Stomach (tissue), 4 donors: Measurements from ENCODE around the gene E2F8.

ENCODE experiments used
- POLR2AphosphoS5 ChIP-seq, 3 donors: sonication (generic); formaldehyde crosslinking; IDR thresholded peaks; one replicate each; pipeline ENCODE4 v1.6.1; 2016; ENCODE audit warnings: antibody characterized with exemption in 3 of 3
- TF ChIP-seq, protein P1 (sequence below), 7 experiments: fragments of 450-650 bp in 4 of 7; fragments of 200-600 bp in 3 of 7; sonication (generic) in 3 of 7; IDR thresholded peaks; one replicate each; pipeline ENCODE4 v1.5.1; 2016 to 2019; ENCODE audit warnings: antibody characterized with exemption in 7 of 7, control low read depth in 2 of 7, mild to moderate bottlenecking in 1 of 7

DNA sequence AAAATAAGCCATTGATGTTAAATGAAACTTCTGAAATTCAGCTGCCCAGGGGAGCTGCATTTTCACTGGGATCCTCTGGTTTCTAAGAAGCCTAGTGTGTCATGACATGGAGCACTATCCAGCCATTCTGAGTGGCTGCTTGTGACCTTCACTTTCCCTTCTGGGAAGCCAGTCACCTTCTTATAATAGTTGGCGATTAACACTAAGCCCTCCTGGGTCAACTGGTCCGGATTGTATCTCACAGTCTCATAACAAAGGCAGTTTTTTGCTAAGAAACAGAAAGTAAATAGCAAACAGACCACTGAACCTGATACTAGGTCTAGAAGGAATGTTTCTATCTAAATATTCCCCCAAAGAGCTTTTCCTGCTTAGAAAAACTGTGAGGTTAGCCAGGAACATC, 46.8 kb downstream of the E2F8 start:
- TF ChIP-seq POLR2AphosphoS5 (IDR thresholded peaks at IDR 0.05), result no peak
- TF ChIP-seq, protein P1, sequence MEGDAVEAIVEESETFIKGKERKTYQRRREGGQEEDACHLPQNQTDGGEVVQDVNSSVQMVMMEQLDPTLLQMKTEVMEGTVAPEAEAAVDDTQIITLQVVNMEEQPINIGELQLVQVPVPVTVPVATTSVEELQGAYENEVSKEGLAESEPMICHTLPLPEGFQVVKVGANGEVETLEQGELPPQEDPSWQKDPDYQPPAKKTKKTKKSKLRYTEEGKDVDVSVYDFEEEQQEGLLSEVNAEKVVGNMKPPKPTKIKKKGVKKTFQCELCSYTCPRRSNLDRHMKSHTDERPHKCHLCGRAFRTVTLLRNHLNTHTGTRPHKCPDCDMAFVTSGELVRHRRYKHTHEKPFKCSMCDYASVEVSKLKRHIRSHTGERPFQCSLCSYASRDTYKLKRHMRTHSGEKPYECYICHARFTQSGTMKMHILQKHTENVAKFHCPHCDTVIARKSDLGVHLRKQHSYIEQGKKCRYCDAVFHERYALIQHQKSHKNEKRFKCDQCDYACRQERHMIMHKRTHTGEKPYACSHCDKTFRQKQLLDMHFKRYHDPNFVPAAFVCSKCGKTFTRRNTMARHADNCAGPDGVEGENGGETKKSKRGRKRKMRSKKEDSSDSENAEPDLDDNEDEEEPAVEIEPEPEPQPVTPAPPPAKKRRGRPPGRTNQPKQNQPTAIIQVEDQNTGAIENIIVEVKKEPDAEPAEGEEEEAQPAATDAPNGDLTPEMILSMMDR (IDR thresholded peaks at IDR 0.05), result no peak
